ENCODE data around the gene GALNT17.

GALNT17 gene

GRCh38 chr7:71402684-71403083 lies 270.7 kb downstream of the GALNT17 start:
- no peak for DNase-seq (ENCODE audit: low spot score)

DNA sequence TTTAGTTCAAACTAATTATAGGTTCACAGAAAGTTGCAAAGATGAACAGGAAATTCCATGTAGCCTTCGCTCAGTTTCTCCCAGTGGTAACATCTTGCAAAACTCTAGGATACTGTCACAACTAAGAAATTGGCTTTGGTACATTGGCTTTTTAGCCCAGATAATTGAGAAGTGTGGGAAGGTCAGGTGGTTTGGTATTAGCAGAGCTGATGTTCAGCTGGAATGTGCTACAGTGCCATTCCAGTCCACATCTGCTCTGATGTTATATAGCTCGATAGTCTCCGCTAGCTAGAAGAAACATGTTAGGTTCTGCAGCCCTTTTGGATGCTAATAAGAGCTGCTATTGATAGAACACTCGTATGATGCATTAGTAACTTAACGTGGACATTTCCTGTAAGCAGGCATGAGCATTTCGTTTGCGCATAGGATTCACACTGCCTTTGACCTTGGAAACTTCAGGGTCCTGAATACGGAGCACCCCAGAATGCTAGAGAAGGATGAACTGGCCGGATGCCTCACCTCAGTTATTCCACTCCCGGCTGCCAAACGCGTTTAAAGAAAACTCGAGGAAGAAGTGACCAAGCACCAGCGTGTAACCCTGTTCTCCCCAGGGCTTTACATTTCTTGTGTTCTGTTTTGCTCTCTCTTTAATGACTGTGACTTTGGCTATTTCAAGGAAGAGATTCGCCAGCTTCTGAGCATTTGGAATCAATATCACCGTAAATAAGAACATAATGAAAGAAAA lies 271.4 kb downstream of the GALNT17 start:
- DNase-seq (ENCODE audit: low spot score) = no peak

GRCh38 chr7:71404726-71405345 lies 272.9 kb downstream of the GALNT17 start:
- DNase-seq (ENCODE audit: low spot score) = no peak

- no peak for DNase-seq (ENCODE audit: low spot score)
Measured at GRCh38 chr7:71408271-71408670, 276.3 kb downstream of the GALNT17 start.

DNA sequence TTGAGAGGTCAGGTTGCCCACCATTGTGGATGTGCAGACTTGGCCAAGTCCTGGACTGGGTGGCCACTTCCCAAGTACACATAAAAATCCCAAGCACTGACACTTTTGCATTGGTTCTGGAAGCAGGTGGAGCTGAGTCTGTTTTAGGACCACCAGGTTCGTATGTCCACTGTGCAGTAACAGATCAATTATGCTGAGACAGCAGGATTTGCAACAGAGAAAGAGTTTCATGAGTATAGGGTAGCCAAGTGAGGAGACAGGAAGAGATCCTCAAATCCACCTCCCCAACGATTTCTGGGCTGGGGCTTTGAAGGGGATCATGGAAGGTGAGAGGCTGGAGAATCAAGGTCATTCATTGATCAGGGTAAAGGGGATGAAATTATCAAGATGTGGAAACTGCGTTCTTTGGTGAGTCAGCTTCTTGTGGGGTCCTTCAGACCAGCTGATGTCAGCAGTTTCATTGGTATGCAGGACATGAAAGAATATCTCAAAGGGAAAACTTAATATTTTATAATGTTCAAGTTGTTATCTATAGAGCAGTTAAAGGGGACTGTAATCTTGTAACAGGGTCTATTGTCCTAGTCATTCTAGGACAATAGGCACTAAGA lies 277.7 kb downstream of the GALNT17 start:
- DNase-seq (ENCODE audit: low spot score) = no peak

DNA sequence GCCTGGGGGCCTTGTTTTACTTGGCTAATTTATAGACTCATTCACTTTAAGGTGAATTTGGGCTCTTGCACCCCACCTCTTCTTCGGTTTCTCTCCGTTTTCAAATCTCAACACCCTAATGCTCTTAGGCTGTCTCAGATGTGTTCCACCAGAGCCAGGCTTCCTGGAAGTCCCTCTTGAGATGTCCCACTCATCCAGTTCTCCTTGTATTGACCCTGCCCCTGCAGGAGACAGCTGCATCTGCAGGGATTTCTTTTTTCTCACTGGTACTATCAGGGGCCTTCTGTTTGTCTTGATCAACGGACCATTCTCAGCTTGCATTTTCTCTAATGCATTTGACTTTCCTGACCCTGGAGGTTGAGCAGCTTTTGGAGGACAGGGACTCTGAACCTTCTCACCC lies 279.5 kb downstream of the GALNT17 start:
- no peak for DNase-seq (ENCODE audit: low spot score)

- DNase-seq (ENCODE audit: low spot score) = no peak
Measured at GRCh38 chr7:71414490-71414889, 282.5 kb downstream of the GALNT17 start.

GRCh38 chr7:71419546-71420337 lies 287.8 kb downstream of the GALNT17 start:
- no peak for DNase-seq (ENCODE audit: low spot score)

DNA sequence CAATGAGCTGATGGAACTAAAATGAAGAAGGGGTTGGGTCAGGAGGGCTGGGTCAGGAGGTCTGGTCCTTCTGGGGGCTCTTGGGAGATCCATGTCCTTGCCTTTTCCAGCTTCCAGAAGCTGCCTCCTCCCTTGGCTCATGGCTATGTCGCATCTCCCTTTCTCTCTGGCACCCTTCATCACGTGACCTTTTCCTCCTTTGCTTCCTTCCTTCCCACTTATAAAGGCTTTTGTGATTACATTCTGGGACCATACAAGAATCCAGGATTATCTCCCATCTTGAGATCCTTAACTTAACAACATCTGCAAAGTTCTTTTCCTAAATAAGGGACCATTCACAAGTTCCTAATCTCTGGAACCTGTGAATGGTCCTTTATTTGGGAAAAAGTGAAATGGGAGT lies 290.2 kb downstream of the GALNT17 start:
- no peak for DNase-seq (ENCODE audit: low spot score)

DNA sequence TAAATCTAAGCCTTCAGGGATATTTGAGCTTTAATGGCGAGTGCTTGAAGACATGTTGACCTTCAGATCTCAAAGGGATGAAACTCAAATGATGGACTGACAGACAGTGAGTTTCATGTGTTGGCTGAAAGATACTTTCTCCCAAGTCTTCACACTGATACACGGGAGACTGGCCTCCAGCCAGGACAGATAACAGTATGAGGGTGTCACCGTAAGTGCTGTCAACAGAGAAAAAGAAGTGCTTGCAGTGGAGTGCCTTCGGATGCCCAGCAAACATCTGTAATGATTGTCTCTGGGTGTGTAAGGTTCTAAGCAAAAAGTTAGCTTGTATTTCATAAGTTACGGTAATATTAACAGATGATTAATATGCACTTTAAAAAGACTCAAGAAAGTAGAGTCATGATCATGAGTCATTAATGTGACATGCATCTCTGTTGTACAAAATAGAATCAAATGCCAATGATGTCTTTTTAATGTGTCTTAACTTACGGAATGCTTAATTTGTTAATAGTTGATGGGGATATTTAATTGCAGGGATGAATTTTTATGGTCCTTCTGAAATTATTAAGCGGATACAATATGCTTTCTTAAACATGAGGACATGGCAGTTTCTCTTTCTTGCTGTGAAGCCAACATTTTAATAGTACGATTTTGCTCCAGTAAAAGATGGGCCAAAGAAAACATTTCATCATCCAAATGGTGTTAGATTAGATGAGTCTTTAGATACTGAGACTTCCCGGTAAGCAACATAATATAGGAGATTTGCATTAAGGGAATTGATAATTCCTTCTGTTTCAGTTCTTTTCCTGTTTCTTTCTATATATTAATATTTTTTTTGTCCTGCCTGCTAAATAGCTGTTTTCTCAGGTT lies 292.5 kb downstream of the GALNT17 start:
- DNase-seq (ENCODE audit: low spot score) = no peak

DNA sequence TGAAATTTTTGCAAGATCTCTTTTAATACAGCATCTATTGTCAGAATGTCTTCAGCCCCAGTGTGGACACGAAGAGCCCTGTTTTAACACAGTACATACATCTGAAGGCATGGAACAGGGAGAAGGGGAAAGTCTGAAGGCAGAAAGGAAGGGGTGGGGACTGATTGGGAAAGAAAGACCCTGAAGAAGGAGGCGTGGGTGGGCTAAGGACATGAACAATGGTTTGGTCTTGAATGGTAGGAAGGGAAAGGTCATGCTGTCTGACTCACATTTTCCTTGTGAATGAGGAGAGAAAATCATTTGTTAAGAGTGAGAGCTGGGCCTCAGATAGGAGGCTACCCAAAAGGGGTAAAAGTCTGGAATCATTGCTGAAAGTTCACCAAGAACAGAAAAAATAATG lies 297.1 kb downstream of the GALNT17 start:
- DNase-seq (ENCODE audit: low spot score) = no peak

GRCh38 chr7:71430246-71430645 lies 298.3 kb downstream of the GALNT17 start:
- DNase-seq (ENCODE audit: low spot score) = no peak

- no peak for DNase-seq (ENCODE audit: low spot score)
Measured at GRCh38 chr7:71439321-71439720, 307.4 kb downstream of the GALNT17 start.

- no peak for DNase-seq (ENCODE audit: low spot score)
Measured at GRCh38 chr7:71442492-71443190, 310.7 kb downstream of the GALNT17 start.

GRCh38 chr7:71443191-71443530 lies 311.2 kb downstream of the GALNT17 start:
- DNase-seq (ENCODE audit: low spot score) = no peak

DNA sequence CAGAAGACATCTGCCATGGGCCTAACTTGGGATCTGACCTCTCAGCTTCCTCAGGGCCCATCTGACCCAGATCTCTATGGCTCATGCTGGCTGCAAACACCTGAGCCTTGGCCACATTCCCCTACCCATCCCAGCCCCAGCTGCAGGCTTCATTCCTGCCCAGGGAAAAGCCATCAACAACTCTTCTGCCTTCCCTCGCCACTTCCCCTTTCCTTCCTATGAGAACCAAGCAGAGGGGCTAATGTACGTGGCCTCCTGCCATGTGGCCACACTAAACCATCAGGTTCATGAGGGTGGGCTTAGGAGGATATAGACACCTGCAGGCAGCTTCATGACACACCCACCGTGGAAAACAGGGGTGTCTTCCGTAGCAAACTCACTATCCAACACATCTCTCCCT lies 312.2 kb downstream of the GALNT17 start:
- no peak for DNase-seq (ENCODE audit: low spot score)

GRCh38 chr7:71453630-71454029 lies 321.7 kb downstream of the GALNT17 start:
- no peak for DNase-seq (ENCODE audit: low spot score)

GRCh38 chr7:71454981-71455380 lies 323.0 kb downstream of the GALNT17 start:
- no peak for DNase-seq (ENCODE audit: low spot score)

DNA sequence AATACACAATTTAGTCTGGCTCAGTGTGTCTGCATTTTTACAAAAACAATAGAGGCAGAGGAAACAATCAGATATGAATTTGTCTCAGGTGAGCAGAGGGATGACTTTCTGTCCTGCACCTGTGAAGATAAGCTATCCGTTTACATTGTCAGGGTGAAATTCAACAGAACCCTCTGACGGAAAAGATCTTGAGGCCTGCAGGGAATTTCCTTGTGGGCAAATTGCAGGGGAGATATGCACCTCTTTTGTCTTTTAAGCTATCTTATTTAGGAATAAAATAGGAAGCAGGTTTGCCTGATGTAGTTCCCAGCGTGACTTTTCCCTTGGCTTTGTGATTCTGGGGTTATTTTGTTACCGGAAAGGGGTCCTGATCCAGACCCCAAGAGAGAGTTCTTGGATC lies 325.1 kb downstream of the GALNT17 start:
- no peak for DNase-seq (ENCODE audit: low spot score)

- DNase-seq (ENCODE audit: low spot score) = no peak
Measured at GRCh38 chr7:71457846-71458590, 326.1 kb downstream of the GALNT17 start.

All from CD4-positive, alpha-beta T cell treated with Interleukin-6 at 100 ng/mL for 8 hours (primary cell).